ENCODE data around the gene NPBWR2.

NPBWR2 gene

DNA sequence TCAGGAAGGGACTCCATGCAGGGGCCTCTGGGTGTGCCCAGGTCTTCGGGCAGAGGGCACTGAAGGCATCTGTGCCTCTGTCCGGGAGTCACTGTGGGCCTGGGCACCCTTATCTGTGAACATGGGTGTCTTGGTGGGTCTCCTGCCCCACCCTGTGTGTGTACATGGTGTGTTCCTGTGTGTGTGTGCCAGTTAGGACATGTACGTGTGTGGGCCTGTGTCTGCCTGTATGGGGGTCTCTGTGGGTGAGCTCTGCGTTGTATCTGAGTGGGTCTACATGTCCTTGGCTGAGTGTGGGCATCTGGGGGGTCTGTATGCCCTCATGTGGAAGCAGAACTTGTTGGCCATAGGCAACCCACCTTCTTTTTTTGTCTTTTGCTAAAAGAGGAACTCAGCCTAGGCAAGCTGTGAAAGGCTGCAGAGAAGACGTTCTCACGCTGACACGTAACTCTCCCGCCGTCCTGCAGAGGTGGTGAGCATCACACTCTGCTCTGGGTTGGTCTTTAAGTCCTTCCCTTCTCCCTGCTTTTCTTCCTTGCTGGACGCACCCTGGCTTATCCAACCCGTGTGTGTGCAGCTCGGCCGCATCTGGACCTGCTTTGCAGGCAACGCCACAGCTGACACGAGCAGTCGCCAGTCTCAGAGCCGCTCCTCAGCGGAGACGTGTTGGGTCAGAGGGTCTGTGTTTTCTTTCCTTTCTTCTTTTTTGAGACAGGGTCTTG is 532 bp upstream of the NPBWR2 start:
- Histone ChIP-seq H3K4me1 (ENCODE audit: control insufficient read depth, insufficient read depth, low read length) (no peaks in the 10 kb centered on the region), H3K9me3 (ENCODE audit: control insufficient read depth, insufficient read depth, low read length) (no peaks in the 10 kb centered on the region), H3K36me3 (ENCODE audit: control insufficient read depth, insufficient read depth, low read length) (no peaks in the 10 kb centered on the region), H3K9ac (ENCODE audit: low read depth, low read length) (no peak overlapping the region), H3K4me3 (ENCODE audit: low read depth, low read length) (no peak overlapping the region), H3K27ac (ENCODE audit: low read depth, low read length) (no peak overlapping the region), H3K27me3 (ENCODE audit: control insufficient read depth, insufficient read depth, low read length) (peaks cover 10% of the 10 kb centered on the region)

DNA sequence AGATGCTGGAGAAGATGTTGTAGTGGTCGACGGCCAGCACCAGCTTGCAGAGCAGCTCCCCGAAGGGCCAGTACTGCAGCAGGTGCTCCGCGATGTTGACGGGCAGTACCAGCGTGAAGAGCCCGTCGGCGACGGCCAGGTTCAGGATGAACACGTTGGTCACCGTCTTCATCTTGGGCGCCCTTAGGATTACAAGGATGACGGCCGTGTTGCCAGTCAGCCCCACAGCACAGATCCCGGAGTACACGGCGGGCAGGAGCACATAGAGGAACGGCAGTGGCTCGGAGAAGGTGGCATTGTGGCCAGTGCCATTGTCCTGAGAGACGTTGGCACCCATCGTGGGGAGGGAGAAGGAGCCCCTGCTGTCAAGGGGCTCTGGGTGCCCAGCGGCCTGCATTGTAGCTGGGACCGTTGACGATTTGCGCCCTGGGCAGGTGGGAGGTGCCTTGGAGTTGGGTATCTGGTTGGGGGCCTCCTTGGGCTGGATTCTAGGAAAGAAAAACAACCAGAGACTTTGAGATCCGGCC is 867 bp downstream of the NPBWR2 start:
- Histone ChIP-seq H3K9me3 (ENCODE audit: control insufficient read depth, insufficient read depth, low read length) (no peaks in the 10 kb centered on the region), H3K27ac (ENCODE audit: low read depth, low read length) (no peak overlapping the region), H3K9ac (ENCODE audit: low read depth, low read length) (no peak overlapping the region), H3K4me1 (ENCODE audit: control insufficient read depth, insufficient read depth, low read length) (no peaks in the 10 kb centered on the region), H3K36me3 (ENCODE audit: control insufficient read depth, insufficient read depth, low read length) (no peaks in the 10 kb centered on the region), H3K27me3 (ENCODE audit: control insufficient read depth, insufficient read depth, low read length) (peaks cover 16% of the 10 kb centered on the region), H3K4me3 (ENCODE audit: low read depth, low read length) (no peak overlapping the region)

DNA sequence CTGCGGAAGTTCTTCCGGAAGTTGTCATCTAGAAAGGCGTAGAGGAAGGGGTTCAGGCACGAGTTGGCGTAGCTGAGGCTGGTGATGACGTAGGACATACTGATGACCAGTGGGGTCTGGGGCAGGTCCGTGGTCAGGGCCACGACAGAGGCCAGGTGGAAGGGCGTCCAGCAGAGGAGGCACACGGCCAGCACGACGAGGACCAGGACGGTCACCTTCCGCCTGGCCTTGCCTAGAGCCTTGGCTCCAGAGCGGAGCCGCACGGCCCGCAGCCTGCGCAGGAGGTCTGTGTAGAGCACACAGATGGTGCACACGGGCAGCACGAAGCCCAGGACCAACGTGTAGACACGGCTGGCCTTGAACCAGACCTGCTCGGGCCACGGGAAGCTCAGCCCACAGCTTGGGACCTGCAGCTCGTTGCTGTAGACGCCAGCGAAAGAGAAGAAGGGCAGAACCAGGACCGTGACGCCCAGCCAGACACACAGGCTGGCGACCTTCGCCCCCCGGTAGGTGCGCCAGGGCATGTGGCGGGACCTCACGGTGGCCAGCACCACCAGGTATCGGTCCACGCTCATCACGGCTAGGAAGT is 1.4 kb downstream of the NPBWR2 start:
- no peak overlapping the region for H3K4me3 ChIP-seq (ENCODE audit: low read depth, low read length)
- no peaks in the 10 kb centered on the region for H3K36me3 ChIP-seq (ENCODE audit: control insufficient read depth, insufficient read depth, low read length)
- peaks cover 22% of the 10 kb centered on the region for H3K27me3 ChIP-seq (ENCODE audit: control insufficient read depth, insufficient read depth, low read length)
- H3K27ac ChIP-seq (ENCODE audit: low read depth, low read length), result no peak overlapping the region
- H3K9me3 ChIP-seq (ENCODE audit: control insufficient read depth, insufficient read depth, low read length), result no peaks in the 10 kb centered on the region
- H3K9ac ChIP-seq (ENCODE audit: low read depth, low read length), result no peak overlapping the region
- H3K4me1 ChIP-seq (ENCODE audit: control insufficient read depth, insufficient read depth, low read length), result no peaks in the 10 kb centered on the region

DNA sequence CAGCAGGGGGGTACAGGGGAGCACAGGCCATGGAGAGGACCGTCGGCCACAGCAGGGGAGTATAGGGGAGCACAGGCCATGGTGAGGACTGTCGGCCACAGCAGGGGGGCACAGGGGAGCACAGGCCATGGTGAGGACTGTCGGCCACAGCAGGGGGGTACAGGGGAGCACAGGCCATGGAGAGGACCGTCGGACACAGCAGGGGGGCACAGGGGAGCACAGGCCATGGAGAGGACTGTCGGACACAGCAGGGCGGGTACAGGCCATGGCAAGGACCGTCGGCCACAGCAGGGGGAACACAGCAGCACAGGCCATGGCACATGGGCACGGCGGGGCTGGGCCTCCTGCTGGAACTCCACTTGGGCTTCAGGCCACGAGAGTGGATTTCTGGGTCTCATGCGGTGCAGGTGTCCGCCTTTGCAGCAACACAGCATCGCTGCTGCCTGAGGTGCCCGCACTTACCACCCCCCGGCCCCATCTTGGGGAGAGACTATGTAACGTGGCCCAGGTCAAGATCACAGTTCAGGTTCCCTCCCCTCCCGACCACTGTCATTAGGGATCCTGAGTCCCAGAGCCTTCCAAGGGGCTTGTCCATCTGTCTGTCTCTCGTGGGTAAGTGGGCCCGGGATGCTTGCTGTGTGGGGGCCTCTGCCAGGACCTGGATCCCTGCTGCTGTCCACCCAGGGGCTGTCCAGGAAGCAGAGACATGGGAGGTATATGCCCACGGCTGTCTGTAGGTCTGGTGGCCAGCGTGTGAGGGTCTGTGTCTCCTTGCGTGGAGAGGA is 2.5 kb downstream of the NPBWR2 start:
- H3K36me3 ChIP-seq (ENCODE audit: control insufficient read depth, insufficient read depth, low read length), result no peaks in the 10 kb centered on the region
- no peak overlapping the region for H3K9ac ChIP-seq (ENCODE audit: low read depth, low read length)
- H3K27ac ChIP-seq (ENCODE audit: low read depth, low read length), result no peak overlapping the region
- peaks cover 32% of the 10 kb centered on the region for H3K27me3 ChIP-seq (ENCODE audit: control insufficient read depth, insufficient read depth, low read length)
- H3K4me1 ChIP-seq (ENCODE audit: control insufficient read depth, insufficient read depth, low read length), result no peaks in the 10 kb centered on the region
- H3K4me3 ChIP-seq (ENCODE audit: low read depth, low read length), result no peak overlapping the region
- no peaks in the 10 kb centered on the region for H3K9me3 ChIP-seq (ENCODE audit: control insufficient read depth, insufficient read depth, low read length)

DNA sequence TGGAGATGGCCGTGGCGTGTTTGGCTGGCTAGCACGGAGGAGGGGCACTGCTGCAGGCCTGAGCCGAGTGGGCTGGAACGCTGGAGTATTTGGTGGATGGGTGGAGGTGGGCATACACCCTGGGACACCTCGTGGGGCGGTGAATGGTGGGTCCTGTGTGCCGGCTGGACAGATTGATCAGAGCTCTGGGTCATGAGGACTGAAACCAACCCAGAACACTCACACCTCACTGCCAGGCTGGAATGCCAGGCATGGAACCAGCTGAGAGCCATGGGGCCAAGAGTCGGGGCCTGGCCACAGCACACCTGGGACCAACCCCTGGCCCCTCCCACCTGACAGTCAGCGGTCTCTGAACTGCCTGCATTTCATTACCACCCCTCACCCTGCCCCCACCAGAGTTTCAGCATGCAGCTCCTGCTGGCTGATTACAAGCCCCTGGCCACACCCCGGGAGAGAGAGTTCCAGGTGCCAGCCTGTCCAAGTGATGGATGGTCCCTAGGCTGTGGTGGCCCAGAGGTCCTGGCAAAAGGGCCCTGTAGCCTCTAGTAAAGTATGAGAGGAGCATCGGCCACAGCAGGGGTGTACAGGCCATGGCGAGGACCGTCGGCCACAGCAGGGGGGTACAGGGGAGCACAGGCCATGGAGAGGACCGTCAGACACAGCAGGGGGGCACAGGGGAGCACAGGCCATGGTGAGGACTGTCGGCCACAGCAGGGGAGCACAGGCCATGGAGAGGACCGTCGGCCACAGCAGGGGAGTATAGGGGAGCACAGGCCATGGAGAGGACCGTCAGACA is 3.3 kb downstream of the NPBWR2 start:
- Histone ChIP-seq H3K9me3 (ENCODE audit: control insufficient read depth, insufficient read depth, low read length) (no peaks in the 10 kb centered on the region), H3K4me3 (ENCODE audit: low read depth, low read length) (no peak overlapping the region), H3K27me3 (ENCODE audit: control insufficient read depth, insufficient read depth, low read length) (peaks cover 32% of the 10 kb centered on the region), H3K9ac (ENCODE audit: low read depth, low read length) (no peak overlapping the region), H3K27ac (ENCODE audit: low read depth, low read length) (no peak overlapping the region), H3K4me1 (ENCODE audit: control insufficient read depth, insufficient read depth, low read length) (no peaks in the 10 kb centered on the region), H3K36me3 (ENCODE audit: control insufficient read depth, insufficient read depth, low read length) (no peaks in the 10 kb centered on the region)

- H3K9ac ChIP-seq (ENCODE audit: low read depth, low read length), result no peak overlapping the region
- no peaks in the 10 kb centered on the region for H3K4me1 ChIP-seq (ENCODE audit: control insufficient read depth, insufficient read depth, low read length)
- peak overlapping the region; percentile 64 for H3K4me3 ChIP-seq (ENCODE audit: low read depth, low read length)
- H3K9me3 ChIP-seq (ENCODE audit: control insufficient read depth, insufficient read depth, low read length), result no peaks in the 10 kb centered on the region
- no peaks in the 10 kb centered on the region for H3K36me3 ChIP-seq (ENCODE audit: control insufficient read depth, insufficient read depth, low read length)
- H3K27ac ChIP-seq (ENCODE audit: low read depth, low read length), result no peak overlapping the region
- peaks cover 32% of the 10 kb centered on the region for H3K27me3 ChIP-seq (ENCODE audit: control insufficient read depth, insufficient read depth, low read length)
Measured at GRCh38 chr20:64102647-64103354, 4.6 kb downstream of the NPBWR2 start.

DNA sequence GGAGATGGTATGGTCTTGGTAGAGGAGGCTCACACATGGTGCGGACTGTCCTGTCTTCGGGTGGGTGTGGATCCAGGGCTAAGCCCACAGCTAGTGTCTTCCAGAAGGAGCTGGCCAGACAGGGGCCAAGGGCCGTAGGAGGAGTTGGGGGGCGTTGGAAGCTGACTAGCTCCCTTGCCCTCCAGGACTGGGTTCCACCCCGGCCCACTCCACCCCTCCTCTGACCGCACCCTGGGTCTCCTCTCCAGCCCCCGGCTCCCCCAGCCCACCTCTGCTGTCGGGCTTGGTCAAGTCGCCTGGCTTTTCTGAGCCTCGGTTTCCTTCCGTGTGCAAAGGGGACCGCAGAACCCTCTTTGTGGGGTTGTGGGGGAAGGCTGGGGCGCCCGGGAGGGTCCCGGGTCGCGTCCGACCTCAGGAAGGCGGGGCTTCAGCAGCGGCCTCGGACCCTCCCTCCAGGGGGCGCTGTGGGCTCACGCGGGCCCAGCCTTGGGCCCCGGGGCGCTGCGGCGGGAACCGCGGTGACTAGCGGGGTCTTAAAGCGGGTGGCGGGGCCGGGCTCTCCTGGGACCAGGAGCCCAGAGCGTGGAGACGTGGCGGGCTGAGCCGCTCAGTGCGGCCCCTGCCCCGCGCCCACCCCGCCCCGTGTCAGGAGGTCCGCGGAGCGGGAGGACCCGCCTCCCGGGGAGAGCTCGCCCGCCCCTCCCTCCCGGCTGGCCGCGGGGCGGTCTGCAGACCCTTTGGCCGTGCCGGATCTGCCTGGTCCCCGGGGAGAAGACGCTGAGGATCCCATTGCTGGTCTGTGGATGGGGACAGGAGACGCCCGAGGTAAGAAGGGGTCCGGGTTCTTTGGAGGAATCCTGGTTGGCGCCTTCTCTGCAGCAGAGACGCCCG is 5.4 kb downstream of the NPBWR2 start:
- Histone ChIP-seq H3K9ac (ENCODE audit: low read depth, low read length) (no peak overlapping the region), H3K27me3 (ENCODE audit: control insufficient read depth, insufficient read depth, low read length) (peaks cover 32% of the 10 kb centered on the region), H3K4me1 (ENCODE audit: control insufficient read depth, insufficient read depth, low read length) (no peaks in the 10 kb centered on the region), H3K36me3 (ENCODE audit: control insufficient read depth, insufficient read depth, low read length) (no peaks in the 10 kb centered on the region), H3K9me3 (ENCODE audit: control insufficient read depth, insufficient read depth, low read length) (no peaks in the 10 kb centered on the region), H3K27ac (ENCODE audit: low read depth, low read length) (no peak overlapping the region), H3K4me3 (ENCODE audit: low read depth, low read length) (peak overlapping the region; percentile 64)

GRCh38 chr20:64100946-64101688 is 6.2 kb downstream of the NPBWR2 start:
- no peak overlapping the region for H3K9ac ChIP-seq (ENCODE audit: low read depth, low read length)
- H3K27me3 ChIP-seq (ENCODE audit: control insufficient read depth, insufficient read depth, low read length), result peaks cover 32% of the 10 kb centered on the region
- no peak overlapping the region for H3K27ac ChIP-seq (ENCODE audit: low read depth, low read length)

GRCh38 chr20:64100566-64100888 is 6.8 kb downstream of the NPBWR2 start:
- Histone ChIP-seq H3K4me1 (ENCODE audit: control insufficient read depth, insufficient read depth, low read length) (no peaks in the 10 kb centered on the region), H3K27me3 (ENCODE audit: control insufficient read depth, insufficient read depth, low read length) (peaks cover 32% of the 10 kb centered on the region), H3K9me3 (ENCODE audit: control insufficient read depth, insufficient read depth, low read length) (no peaks in the 10 kb centered on the region), H3K4me3 (ENCODE audit: low read depth, low read length) (no peak overlapping the region), H3K9ac (ENCODE audit: low read depth, low read length) (no peak overlapping the region), H3K36me3 (ENCODE audit: control insufficient read depth, insufficient read depth, low read length) (no peaks in the 10 kb centered on the region), H3K27ac (ENCODE audit: low read depth, low read length) (no peak overlapping the region)

More at GRCh38 chr20:64100946-64101688, 6.2 kb downstream of the NPBWR2 start:
- no peaks in the 10 kb centered on the region for H3K36me3 ChIP-seq (ENCODE audit: control insufficient read depth, insufficient read depth, low read length)
- no peak overlapping the region for H3K4me3 ChIP-seq (ENCODE audit: low read depth, low read length)
- no peaks in the 10 kb centered on the region for H3K9me3 ChIP-seq (ENCODE audit: control insufficient read depth, insufficient read depth, low read length)
- no peaks in the 10 kb centered on the region for H3K4me1 ChIP-seq (ENCODE audit: control insufficient read depth, insufficient read depth, low read length)

All from HUES48 (cell line).